ENCODE data around the gene ULK2.
A peak's percentile ranks its signal among the peaks of the same experiment; 100 is the strongest.

Gene ULK2

GRCh38 chr17:19744922-19745757 lies 122.6 kb downstream of the ULK2 start:
- peak; percentile 27 for DNase-seq

DNA sequence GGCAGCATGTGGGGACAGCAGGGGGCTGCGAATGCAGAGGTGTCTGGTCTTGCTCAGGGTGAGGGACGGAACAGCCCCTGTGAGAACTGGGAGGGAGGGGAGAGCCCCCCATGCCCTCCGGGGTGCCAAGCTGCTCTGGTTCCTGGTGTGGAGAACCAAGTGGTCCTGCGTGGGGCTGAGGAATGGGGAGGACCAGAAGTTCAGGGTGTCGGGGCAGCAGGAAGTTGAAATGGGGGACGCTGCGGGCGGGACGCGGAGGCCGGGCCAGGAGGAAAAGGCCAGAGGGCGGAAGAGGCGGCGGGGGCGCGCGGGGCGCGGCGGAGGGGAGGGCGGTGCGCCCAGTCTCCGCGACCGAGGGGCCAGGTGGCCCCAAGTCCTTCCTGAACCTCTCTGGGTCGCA lies 123.2 kb downstream of the ULK2 start:
- no peak for DNase-seq

GRCh38 chr17:19743101-19744100 lies 124.3 kb downstream of the ULK2 start:
- DNase-seq: no peak

GRCh38 chr17:19742495-19742894 lies 125.2 kb downstream of the ULK2 start:
- DNase-seq: no peak

DNA sequence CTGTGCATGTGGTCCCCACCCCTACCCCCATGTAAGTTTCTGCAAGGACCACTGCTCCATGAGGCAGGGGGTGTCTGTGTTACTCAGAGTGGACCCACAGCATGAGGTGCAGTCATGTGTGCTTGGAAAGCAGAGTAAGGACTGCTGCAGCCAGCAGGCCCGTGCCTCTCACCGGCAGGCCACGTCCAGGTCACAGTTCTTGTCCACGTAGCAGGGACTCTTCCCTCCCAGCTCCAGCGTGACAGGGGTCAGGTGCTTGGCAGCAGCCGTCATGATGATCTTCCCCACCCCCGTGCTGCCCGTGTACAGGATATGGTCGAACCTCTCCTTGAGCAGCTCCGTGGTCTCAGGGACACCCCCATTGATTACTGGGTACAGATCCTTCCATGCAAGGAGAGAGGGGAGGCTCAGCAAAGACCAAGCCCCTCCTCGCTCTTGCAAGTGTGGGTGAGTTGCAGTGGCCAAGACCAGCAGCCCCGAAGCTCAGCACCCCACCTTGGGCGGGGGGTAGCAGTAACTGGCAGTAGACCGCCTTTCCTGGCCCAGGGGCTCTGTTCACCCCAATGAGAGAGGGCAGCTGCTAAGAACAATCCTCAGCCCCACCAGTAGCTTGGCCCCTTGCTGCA lies 125.8 kb downstream of the ULK2 start:
- DNase-seq: no peak

GRCh38 chr17:19740933-19741332 lies 126.8 kb downstream of the ULK2 start:
- DNase-seq: no peak

- DNase-seq: no peak
Measured at GRCh38 chr17:19739241-19740201, 128.2 kb downstream of the ULK2 start.

GRCh38 chr17:19738757-19739156 lies 129.0 kb downstream of the ULK2 start:
- no peak for DNase-seq

DNA sequence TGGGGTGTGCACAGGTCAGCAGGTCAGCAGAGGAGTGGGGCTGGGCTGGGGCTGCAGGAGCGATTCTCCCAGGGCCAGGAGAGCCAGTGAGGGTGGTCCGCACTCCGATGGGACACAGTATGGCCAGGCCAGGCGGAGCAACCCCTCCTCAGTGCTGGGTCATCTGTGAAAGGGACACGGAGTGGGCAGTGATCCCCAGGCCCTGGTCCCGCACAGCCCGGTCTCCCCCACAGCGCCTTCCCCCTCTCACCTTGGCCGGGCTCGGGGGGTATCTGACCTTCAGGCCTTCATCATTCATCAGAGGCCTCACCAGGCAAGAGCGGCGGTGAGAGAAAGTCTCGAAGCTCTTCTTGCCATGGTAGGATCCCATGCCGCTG lies 129.7 kb downstream of the ULK2 start:
- no peak for DNase-seq

GRCh38 chr17:19737305-19738072 lies 130.2 kb downstream of the ULK2 start:
- DNase-seq: no peak

DNA sequence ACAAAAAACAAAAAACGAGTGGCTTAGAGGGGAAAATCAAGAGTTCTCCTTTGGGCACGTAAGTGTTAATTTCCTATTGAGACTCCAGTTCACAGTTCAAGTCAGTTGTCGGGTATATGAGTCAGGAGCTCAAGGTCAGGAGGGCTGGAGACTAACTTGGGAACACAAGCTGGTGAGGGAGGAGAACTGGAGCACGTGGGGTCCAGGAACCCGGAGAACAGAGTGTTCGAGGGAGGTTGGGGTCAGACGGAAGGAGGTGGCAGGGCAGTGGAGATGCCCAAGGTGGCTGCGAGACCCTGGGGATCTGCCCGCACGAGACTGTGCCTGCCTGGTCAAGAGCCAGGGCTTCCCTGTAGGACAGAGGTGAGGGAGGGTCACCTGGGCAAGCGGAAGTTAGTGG lies 131.7 kb downstream of the ULK2 start:
- no peak for DNase-seq

DNA sequence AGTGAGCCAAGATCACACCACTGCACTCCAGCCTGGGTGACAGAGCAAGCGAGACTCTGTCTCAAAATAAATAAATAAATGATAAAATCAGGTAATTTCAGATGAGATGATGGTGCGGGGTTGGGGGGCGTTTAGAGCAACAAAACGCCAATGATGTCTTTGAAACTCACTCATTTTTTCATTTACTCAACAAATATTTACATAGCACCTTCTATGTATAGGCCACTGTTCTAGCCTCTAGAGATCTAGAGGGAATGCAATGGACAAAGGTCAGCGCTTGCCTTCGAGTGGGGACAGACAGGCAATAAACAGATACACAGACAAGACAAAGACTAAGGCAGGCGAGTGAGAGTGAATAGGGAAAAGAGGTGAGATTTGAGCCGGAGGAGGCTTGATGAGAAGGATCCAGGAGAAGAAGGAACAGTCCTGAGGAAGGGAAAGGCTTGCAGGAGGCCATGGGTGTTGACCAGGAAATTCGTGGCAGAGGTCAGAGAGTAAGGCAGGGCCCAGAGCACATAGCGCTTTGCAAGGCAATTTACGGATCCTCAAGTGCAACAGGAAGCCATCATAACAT lies 133.7 kb downstream of the ULK2 start:
- DNase-seq: no peak

DNA sequence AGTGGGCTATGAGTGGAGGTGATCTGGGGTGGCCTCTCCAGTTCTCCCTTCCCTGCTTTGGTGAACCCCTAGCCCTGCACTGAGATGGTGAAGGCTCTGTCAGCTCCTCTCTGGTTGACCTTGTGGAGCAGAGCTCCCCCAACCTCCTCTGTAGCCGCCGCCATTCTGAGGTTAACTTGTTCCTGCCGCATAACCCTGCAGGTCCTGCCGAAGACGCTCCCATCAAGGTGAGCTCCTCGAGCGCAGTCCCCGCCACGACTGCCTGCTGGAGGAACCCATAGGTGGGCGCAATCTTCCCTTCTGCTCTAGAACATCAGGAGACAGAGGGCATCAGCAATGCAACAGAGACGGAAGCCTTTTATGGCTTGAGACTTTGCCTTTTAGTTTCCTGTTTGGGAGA lies 136.1 kb downstream of the ULK2 start:
- no peak for DNase-seq

DNA sequence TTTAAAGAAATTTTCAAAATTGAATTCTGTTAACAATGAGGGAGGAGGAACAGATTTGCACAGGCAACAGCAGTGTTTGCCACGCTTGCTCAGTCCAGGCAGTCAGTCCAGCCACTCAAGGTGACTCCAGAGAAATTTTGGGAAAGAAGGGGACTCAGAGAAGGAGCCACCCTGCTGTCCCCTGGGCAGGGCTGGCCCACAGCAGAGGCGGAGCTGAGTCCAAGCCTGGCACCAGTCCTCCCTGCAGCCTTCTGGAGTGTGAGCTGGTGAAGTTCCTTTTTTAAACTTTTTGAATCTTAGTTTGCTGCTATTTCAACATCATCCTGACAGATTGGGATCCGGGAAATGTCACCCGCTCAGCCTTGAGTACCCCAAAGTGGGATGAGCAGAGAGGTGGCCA lies 136.9 kb downstream of the ULK2 start:
- no peak for DNase-seq

GRCh38 chr17:19729900-19730299 lies 137.8 kb downstream of the ULK2 start:
- DNase-seq: no peak

DNA sequence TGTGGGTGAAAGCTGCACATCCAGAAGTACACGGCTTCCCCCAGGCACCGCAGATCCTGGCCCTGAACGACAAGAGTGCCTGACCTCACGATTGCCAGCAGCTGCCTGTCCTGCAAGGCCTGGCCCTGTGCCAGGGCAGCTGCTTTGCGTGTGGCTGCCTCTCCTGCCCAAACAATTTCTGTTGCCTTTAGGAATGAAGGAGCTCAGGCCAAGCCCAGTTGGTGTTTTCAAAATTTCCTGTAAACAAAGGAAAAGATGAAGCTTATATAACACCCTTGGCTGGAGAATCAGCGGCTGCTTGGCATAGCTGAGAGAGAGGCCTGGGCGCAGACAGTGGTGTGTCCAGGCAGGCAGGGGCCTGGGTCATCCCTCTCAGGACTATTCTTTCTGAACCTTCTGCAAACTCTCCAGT lies 139.6 kb downstream of the ULK2 start:
- peak; percentile 29 for DNase-seq

DNA sequence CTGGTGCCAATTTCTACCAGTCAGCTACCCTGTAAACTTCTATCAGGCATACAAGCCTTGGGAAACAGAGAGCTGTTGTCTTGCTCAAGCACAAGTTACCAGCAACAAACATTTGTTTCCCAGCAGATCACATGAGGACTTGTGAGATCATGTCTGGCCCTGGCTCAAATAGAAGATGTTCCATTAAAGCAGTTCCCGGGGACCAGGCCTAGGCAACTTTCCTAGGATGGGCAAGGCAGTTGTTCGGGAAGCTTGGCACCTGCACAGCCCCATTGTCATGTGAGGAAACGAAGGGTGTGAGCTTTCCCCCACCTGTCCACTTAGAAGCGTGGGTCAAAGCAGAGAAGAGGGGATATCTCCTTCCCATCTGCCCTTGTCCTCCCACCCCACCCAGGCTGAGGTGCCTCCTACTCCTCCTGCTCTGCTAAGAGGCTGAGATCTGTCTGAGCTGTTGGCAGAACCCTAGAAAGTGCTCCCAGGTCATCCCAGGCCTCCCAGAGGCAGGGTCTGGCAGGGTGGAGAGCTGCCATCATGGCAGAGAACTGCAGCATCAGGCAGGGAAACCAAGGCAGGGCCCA lies 140.1 kb downstream of the ULK2 start:
- no peak for DNase-seq

DNA sequence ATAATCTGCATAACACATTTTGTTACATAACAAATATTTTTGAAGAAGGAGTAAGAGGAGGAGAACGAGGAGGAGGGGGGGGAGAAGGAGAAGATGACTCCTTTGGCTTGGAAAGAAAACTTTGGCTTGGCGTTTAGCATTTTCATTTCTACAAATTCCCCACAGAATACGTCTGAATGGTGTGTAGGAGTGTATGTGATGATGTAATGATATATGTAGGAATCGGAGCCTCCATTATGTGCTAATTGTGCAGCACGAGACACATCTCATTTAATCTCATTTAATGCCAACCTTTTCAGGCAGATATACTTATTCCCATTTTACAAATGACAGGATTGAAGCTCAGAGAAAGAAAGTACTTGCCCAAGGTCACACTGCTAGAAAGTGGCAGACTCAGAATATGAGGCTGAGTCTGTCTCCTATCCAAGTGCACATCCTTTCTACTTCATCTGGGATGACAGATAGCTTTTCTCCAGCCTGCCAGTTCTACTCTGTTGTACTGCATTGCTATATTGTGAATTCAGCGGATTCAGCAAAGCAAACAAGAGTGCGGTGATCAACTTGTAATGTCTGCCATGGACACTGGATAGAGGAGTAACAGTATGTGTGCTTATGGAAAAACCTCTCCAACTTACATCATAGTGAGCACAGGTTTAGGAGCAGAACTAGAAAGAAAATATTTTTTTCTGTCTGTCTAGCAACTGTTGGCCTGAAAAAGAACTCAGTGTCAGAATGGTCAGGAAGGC lies 140.9 kb downstream of the ULK2 start:
- no peak for DNase-seq

GRCh38 chr17:19725486-19725885 lies 142.2 kb downstream of the ULK2 start:
- no peak for DNase-seq

Data from NCI-H2171 (cell line).